Activated T-cell treated with anti-CD3 and anti-CD28 coated beads, Interleukin-2, amount 50 U/mL, for 72 hours (primary cell): ENCODE measurements around the gene NGDN. TPM values are rescaled to one million over a fixed set of nuclear protein-coding genes. Genes with fewer than 3 reads are reported as not detected.

Experiments used
- ATAC-seq, 2 donors: fragments of 150-1000 bp; cut with Tn5 transposase; replicated peaks in 1 of 2; 2 replicates each; pipeline ENCODE4 v1.10.0; 2021; ENCODE audit warnings: moderate library complexity in 2 of 2, mild to moderate bottlenecking in 1 of 2
- DNase-seq, 2 donors: peaks; one replicate each; pipeline ENCODE4 v3.0.0; 2021 to 2022; ENCODE audit warnings: mixed read lengths in 1 of 2
- H3K27ac Mint-ChIP-seq: one replicate; pipeline ENCODE4 v1.8.0; 2022; ENCODE audit warnings: mild to moderate bottlenecking, moderate library complexity, mixed read lengths
- H3K27me3 Mint-ChIP-seq: one replicate; pipeline ENCODE4 v1.8.0; 2022; ENCODE audit warnings: low read depth, mixed read lengths
- H3K36me3 Mint-ChIP-seq, 2 donors: one replicate each; pipeline ENCODE4 v1.8.0; 2022; ENCODE audit warnings: mixed read lengths in 2 of 2, mild to moderate bottlenecking in 1 of 2; ENCODE audit not compliant: insufficient read depth in 2 of 2
- H3K4me1 Mint-ChIP-seq: one replicate; pipeline ENCODE4 v1.8.0; 2022; ENCODE audit warnings: low read depth, mixed read lengths
- H3K4me3 Mint-ChIP-seq, 2 donors: one replicate each; pipeline ENCODE4 v1.8.0; 2022; ENCODE audit warnings: mild to moderate bottlenecking in 2 of 2, mixed read lengths in 2 of 2, moderate library complexity in 2 of 2
- H3K9me3 Mint-ChIP-seq, 2 donors: one replicate each; pipeline ENCODE4 v1.8.0; 2022; ENCODE audit warnings: mixed read lengths in 2 of 2
- total RNA-seq, 2 donors: library from RNA; stranded (reverse); gene quantifications; one replicate each; pipeline ENCODE4 v1.2.3, GENCODE V29; 2022

Gene NGDN
- total RNA-seq, 2 donors from 2014 or later = 71.0 to 77.6 TPM

DNA sequence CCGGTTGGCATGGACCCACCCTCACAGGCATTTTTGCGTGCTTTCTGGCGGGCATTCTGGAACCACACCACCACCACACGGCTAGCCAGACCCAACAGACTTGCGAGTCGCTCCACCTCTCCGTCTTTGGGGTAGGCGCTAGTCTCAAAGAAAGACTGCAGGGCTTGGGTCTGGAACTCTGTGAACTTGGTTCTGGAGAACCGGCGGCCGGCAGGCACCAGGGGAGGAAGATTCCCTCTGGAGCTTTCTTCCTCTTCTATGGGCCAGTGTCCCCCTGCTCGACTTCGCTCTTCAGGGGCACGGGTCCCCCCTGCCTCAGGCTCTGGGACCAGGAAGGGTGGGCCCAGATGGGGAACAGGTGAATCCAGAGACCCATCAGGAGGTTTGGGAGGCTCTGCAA, 55.5 kb downstream of the NGDN start:
- ATAC-seq (no peak), DNase-seq (no peak)
- Mint-ChIP-seq H3K27me3 (no peaks in the 10 kb centered on the region), H3K4me3 (no peak overlapping the region), H3K4me1 (no peaks in the 10 kb centered on the region), H3K9me3 (no peaks in the 10 kb centered on the region), H3K27ac (no peak overlapping the region), H3K36me3 (no peaks in the 10 kb centered on the region)

DNA sequence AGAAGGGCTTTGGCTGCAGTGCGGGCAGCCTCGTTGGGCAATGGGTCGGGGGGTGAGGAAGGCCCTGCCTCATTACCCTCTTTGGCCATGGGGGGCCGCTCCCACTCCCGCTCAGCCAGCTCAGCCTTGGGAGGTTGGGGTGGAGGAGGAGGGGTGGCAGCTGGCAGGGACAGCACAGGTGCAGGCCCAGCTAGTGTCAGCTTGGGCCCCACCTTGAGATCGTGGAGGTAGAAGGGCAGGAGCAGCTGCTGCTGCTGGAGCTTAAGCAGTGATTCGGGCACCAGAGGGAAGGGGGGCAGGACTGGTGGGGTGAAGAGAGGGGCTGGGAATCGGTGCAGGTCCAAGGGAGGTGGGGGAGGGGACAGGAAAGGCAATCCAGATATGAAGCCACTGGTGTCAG, 56.1 kb downstream of the NGDN start:
- H3K4me1 Mint-ChIP-seq = peaks cover under 1% of the 10 kb centered on the region
- no peaks in the 10 kb centered on the region for H3K9me3 Mint-ChIP-seq
- no peaks in the 10 kb centered on the region for H3K36me3 Mint-ChIP-seq
- no peak overlapping the region for H3K4me3 Mint-ChIP-seq
- H3K27ac Mint-ChIP-seq = no peak overlapping the region
- ATAC-seq (no peak), DNase-seq (no peak)
- H3K27me3 Mint-ChIP-seq = no peaks in the 10 kb centered on the region

Other genes with a start within 250 kb of the NGDN start
- not detected for gene RNF212B, start 231.8 kb upstream of the NGDN start, total RNA-seq
- 10 to 100 TPM; 11.8 to 12.6 TPM for gene HOMEZ, start 183.6 kb upstream of the NGDN start, total RNA-seq
- gene PPP1R3E, start 166.8 kb upstream of the NGDN start, total RNA-seq = 10 to 100 TPM; 30.2 to 37.4 TPM
- 1 to 10 TPM; 2.7 to 3.2 TPM for gene BCL2L2, start 162.9 kb upstream of the NGDN start, total RNA-seq
- gene PABPN1, start 148.2 kb upstream of the NGDN start, total RNA-seq = 100 to 1,000 TPM; 188 to 189 TPM
- gene SLC22A17, start 116.8 kb upstream of the NGDN start, total RNA-seq = 1 to 10 TPM; 6.3 to 8.6 TPM
- under 1 TPM in 1 of 2 donors, not detected in 1; 0.19 TPM for gene EFS, start 104.5 kb upstream of the NGDN start, total RNA-seq
- not detected for gene IL25, start 96.9 kb upstream of the NGDN start, total RNA-seq
- under 1 TPM in 1 of 2 donors, not detected in 1; 0.30 TPM for gene CMTM5, start 92.7 kb upstream of the NGDN start, total RNA-seq
- gene MYH6, start 61.4 kb upstream of the NGDN start, total RNA-seq = 1 to 10 TPM in 1 of 2 donors, under 1 TPM in 1; 0.65 to 2.1 TPM
- gene MYH7, start 34.0 kb upstream of the NGDN start, total RNA-seq = under 1 TPM; 0.05 to 0.56 TPM
- gene ZFHX2, start 82.1 kb downstream of the NGDN start, total RNA-seq = 1 to 10 TPM; 1.9 to 3.7 TPM
- 1 to 10 TPM; 6.5 to 7.4 TPM for gene THTPA, start 86.6 kb downstream of the NGDN start, total RNA-seq
- 100 to 1,000 TPM; 211 to 233 TPM for gene AP1G2, start 98.1 kb downstream of the NGDN start, total RNA-seq
- gene JPH4, start 109.1 kb downstream of the NGDN start, total RNA-seq = 1 to 10 TPM; 1.2 to 1.5 TPM
- gene DHRS2, start 166.7 kb downstream of the NGDN start, total RNA-seq = 10 to 100 TPM in 1 of 2 donors, 1 to 10 TPM in 1; 5.0 to 10.6 TPM